GM18909 (cell line): Measurements from ENCODE around the gene DOCK2.

Experiments used
- ATAC-seq: cut with Tn5 transposase; IDR thresholded peaks from one replicate; pipeline ENCODE4 v1.9.1; 2021; ENCODE audit warnings: mild to moderate bottlenecking; ENCODE audit not compliant: unreplicated experiment, poor library complexity

DOCK2 gene

DNA sequence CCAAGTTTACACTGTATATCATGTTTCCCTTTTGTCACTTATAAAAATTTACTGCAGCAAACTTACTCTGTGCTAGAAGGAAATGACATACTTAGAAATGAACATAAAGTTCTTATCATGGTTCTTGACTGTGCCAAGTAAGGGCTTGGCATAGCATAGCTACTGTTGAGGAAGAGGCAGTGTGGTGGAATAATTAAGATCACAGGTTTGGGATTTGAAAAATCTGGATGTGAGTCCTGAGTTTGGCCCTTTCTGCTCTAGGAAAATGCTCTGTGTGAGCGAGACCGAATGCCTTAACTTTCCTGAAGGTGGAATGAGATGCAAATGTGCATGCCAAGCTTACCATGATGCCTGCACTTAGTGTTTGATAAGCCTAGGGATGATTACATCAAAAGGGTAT lies 243.7 kb downstream of the DOCK2 start:
- ATAC-seq: no peak

GRCh38 chr5:169881702-169882303 lies 244.7 kb downstream of the DOCK2 start:
- ATAC-seq: no peak

GRCh38 chr5:169886033-169886432 lies 249.0 kb downstream of the DOCK2 start:
- ATAC-seq: no peak

GRCh38 chr5:169886677-169887076 lies 249.6 kb downstream of the DOCK2 start:
- ATAC-seq: no peak

DNA sequence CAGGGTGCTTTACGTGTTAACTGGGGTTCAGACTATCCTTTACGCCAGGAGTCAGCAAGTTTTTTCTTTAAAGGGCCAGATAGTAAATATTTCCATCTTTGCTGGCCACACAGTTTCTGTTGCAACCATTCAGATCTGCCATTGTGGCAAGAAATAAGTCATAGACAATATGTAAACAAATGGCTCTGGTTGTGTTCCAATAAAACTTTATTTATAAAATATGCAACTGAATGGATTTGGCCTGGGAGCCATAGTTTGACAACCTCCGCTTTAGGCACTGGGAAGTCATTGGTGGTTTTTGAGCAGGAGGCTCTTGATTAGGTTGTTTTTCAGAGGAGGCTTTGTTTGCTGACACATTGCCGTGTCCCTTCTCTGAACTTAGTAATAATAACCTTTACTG lies 252.5 kb downstream of the DOCK2 start:
- ATAC-seq: no peak

DNA sequence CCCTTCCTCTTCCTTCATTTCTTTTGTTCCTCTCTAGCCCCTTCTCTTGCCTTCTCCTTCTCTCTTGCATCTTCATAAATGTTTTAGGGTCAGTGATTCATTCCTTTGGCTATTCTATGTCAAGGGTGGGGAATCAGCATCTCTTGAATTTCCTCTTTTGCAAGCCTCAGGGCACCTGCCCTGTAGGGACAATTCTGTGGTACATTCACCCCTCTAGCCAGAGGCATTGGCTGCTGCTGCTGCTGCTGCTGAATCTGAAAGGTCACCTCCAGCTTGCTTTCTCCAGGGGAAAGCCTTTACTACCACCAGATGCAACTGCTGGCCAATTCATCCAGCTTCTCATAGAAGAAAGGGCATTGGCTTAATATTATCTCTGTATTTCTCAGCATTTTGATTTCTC lies 255.9 kb downstream of the DOCK2 start:
- no peak for ATAC-seq

DNA sequence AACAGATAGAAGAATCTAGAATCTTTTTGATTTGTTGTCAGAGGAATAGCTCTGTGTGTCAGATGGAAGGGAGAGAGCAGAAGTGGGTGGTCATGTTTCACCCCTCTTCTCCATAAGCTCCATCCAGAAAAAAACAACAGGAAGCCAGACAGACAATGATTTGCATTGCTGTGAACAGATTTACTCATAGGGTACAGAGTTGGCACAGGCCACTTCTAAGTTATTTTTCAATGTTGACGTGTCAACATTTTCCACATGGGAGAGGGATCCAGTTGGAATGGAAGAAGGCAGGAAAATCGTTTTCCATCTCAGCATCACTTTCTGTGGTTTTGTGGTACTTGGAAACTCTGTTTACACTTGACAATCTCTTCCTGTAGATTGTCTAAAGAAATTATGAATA lies 256.5 kb downstream of the DOCK2 start:
- ATAC-seq: no peak

DNA sequence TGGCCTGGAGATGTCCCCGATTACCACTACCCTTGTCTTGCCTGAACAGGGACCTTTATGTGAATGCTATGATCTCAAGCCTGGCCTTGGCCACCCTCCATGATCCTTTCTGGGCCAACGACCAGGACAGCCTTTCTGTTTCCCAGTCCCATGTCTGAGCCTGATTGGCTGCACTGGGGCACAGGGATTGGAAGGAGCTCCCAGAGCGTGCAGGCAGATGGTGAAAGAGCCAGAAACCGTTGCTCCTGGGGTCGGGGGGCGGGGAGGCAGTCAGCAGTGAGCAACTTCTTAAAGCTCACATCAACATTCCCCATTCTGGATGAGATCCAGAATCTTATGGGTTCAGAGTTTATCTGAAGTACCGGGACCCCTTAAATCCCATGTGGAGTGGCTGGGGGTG lies 258.9 kb downstream of the DOCK2 start:
- ATAC-seq: no peak

DNA sequence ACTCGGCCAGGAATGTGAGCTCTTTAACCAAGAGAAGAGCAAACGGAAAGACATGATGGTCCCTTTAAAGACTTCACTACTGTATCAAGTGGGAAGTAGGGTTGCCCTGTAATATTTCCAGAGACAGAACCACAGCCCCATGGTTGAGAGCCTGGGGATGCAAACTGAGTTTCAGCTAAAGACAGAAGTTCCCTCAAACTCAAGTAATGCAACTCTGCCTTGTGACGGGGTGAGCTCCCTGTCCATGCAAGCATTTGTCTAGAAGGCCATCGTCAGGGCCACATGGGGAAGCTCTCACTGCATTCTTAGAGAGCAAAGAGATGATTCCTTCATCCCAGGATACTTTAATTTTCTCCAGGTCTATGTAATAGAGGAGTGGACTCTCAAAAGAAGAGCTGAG lies 260.4 kb downstream of the DOCK2 start:
- ATAC-seq: no peak

DNA sequence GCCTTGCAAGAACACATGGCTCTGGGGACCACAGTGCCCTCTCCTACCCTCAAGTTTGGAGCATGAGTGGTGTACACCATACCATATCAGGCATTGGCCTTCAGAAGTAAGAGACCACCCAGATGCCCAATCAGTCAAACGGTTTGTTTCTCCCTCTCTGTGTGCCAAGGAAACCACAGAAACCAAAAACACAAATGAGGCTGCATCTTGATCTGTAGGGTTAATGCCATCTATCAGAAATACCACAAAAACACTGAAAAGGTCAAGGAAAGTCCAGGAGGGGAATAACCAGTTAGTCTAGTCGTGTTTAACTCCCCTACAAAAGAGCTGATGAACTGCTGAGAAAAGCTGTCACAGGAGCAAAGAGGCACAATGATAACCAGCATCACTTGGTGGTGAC lies 264.8 kb downstream of the DOCK2 start:
- peak; percentile 36 for ATAC-seq

GRCh38 chr5:169904059-169904458 lies 267.0 kb downstream of the DOCK2 start:
- no peak for ATAC-seq

DNA sequence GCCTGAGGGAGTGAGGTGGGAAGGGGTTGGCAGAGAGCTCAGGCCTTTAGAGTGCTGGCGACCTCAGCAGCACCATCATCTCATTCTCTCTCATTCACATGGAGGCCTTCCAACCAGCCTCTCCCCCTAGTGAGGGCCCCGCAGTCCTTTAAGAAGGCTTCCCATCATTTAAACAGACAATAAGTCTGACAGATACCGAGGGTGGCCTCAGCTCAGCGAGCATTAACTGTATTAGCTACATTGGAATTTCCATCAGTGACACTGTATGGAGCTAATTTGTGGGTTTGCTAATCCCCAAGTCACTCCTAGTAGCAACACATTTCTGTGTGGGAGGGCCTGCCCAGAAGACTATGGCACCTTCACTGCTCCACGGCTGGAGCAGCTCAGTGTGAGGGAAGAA lies 267.4 kb downstream of the DOCK2 start:
- ATAC-seq: no peak

DNA sequence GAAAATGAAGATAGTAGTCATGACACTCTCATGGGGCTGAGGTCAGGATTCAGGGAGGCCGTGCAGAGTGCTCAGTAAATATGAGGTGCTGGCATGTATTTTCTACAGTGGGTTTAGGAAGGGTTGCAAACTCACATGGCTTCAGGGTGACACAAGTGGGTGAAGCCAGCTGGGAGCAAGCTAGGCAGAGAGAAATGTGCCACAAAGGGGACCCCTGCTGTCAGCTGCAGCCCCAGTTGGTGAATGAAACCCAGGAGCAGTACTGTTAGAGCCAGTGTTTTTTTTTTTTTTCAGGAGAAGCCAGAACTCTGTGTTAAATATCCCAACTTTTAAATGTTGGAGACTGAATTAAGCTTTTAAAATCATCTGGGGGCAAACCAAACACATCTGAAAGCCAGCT lies 267.9 kb downstream of the DOCK2 start:
- ATAC-seq: no peak

DNA sequence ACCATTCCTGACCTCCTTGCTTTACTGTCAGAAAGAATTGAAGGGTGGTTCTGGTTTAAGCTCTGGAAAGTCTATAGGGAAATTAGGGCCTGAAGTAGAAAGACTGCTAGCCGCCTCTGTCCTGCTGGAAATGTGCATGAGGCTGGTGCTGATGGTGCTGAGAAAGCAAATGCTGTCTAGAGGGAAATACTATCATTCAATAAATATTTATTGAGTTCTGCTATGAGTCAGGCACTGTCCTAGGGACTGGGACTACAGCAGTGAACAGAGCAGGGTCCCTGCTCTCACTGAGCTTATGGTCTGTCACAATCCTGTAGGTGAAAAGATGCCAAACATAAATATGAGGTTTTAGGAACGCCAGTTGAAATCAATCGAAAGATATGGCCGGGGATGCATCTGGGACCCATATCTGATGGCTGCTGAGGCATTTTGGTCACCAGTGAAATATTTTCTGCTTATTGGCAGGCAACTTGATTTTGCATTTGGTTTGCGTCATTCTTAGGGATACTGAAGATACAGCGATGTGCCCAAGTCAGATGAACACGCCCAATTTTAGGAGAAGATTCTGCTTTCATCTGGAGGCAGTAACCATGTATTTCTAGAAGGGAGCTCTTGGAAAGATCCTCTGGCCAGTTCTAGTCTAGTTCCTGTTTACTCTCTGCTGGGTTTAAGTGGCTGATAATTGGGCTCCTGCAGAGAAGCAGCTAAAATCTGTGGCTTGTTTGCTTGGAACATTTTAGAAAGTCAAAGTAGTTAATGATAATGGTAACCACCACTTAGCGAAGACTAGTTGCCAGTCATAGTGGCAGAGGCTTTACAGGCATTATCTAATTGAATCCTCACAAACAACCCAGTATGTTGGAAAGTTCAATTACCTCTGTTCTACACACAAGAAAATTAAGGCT lies 269.9 kb downstream of the DOCK2 start:
- no peak for ATAC-seq

DNA sequence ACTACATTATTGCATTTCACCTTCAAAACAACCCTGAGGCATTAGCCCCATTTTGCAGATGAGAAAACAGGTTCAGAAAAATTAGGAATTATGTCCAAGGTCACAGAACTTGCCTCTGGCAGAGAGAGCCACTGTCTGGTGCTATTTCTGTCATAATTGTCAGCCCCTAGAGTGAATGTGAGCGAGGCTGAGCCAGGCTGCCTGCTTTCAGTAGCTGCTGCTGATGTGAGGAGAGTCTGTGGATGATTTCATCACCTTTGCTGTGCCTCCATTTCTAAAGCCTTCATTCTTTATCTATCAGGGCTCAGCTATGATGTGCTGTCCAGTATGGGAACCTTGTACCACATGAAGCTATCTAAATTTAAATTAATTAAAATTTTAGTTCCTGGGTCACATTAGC lies 271.8 kb downstream of the DOCK2 start:
- ATAC-seq: no peak

DNA sequence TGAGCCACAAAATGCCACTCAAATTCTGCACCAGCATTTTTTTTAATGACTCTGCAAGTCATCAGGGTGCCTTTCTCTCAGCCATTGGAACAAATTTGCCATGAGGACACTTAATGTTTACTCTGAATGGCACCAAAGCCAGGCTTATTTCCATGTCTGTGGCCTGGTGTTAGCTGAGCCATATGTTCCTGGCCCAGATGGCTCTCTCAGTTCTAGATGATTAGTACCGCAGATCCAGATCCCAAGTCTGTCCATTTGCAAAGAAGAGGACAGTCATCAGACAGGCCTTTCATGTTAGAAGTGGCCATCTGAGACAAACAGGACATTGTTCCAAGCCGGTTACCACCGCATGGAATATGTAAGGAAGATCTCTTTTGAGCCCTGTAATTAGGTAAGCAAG lies 272.9 kb downstream of the DOCK2 start:
- ATAC-seq: no peak

DNA sequence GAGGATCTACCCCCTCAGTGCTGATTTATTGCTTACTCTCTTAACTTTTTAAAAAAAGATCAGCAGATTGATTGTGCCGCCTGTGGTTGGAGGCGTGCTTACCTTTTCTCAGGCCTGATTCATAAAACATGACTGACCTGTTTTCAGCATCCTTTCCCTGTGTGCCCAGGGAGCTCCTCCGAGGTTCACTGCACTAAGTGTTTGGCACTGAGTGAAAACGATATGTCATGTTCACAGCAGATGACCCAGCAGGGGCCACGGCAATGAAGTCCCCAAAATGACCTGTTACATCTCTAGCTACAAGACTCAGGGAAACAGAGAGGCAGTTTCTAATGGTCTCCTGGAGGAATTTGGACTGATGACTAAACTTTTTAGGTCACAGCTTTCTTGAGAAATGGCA lies 273.3 kb downstream of the DOCK2 start:
- no peak for ATAC-seq

DNA sequence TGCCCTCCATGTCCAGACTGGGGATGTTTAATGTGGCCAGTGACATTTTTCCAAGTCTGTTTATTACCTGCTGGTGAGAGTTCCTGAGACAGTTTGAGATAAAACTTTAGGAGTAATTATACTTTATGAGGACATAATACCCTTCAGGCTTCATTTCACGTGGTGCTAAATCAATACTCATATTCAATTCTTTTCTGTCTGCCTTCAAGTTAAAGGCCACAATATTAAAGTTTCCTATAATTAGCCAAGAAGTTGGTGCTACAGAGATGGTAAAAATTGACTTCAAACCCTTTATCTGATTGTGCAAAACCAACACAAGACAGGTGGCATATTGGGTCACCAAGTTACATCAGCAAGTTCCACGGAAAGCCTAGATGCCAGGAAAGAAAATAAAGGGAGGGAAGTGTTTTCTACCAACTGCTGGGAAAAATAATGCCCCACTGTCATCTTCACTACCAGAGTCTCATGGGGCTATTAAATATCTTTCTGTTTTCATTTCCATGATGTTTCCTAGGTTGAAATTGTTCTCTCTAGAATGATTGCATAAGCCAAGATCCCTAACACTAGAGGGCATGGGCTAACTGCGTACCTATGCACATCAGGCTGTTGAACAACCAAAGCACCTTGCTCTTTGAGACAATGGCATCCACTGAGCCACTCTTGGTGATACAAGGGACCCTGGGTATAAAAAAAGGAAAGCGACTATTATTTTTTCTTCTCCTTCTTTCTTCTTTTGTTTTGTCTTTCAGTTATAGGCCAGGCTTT lies 274.6 kb downstream of the DOCK2 start:
- ATAC-seq: no peak

- ATAC-seq: no peak
Measured at GRCh38 chr5:169913479-169913878, 276.4 kb downstream of the DOCK2 start.

DNA sequence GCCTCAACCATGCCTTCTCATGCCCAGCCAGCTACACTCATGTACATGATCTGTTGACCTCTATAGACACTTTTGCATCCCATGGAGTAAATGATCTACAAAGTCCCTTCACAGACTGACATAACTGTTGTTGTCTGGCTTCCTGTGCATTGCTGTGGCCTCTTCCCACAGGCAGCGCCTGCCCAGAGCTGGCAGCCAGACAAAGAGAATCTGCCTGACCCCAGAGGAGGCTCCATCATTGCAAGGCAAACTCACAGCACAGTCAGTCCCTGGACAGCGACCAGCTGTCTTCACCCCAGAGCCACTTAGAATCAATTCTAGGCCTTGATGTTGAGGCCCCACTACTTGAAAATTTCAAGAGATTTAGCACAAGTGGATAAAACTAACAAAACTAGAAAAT lies 277.7 kb downstream of the DOCK2 start:
- ATAC-seq: peak; percentile 78

DNA sequence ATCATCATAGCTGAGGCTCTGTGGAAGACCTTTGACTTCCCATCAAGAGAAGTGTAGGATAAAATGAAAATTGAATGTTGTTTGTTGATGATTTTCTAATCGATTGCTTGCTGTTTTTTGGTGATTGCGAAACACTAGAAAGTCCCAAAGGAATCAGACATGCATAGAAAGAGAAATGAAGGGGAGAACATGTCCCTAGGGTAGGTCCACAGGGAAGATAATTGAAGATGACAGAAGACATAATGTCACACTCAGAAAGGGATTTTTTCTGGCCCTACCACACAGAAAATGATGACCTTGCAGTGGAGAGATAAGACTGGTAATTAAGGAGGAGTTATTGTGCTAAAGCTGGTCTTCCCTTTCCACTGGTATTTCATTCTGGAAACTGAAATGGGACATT lies 280.4 kb downstream of the DOCK2 start:
- ATAC-seq: no peak
